SHP77 (cell line): ENCODE data around the gene ZNF892.
A peak's percentile ranks its signal among the peaks of the same experiment; 100 is the strongest.

ENCODE experiments used
- DNase-seq, 2 experiments: peaks; one replicate each; lab custom pipeline; 2025; lab: John Stamatoyannopoulos, UW

Gene ZNF892

GRCh38 chr2:95207111-95207961 lies at the start of gene ZNF892:
ZNF892 (plus strand) TSS chr2:95207521; CDS start chr2:95207816, 295 bp downstream.
- DNase-seq, result peak; percentile 74 to 92

GRCh38 chr2:95158441-95158840 lies 48.9 kb upstream of the ZNF892 start:
- DNase-seq, result no peak

GRCh38 chr2:95158891-95159619 lies 48.3 kb upstream of the ZNF892 start:
- peak; percentile 10 to 18 for DNase-seq

- peak; percentile 29 to 64 for DNase-seq
These were observed 47.5 kb upstream of the ZNF892 start, which contains the start of gene ZNF514 for GRCh38 chr2:95159690-95160449. ZNF514 (minus strand) TSS chr2:95159848; CDS start chr2:95153253, 6,595 bp downstream.

- DNase-seq, result no peak
These were observed 42.3 kb upstream of the ZNF892 start for GRCh38 chr2:95165030-95165370.

- DNase-seq, result peak; percentile 97 to 98
These were observed 41.8 kb upstream of the ZNF892 start, which contains the start of gene ZNF2 for GRCh38 chr2:95165371-95166064. ZNF2 (plus strand) TSS chr2:95165809; CDS start chr2:95176227, 10,418 bp downstream.

GRCh38 chr2:95166065-95166763 lies 41.1 kb upstream of the ZNF892 start:
- DNase-seq, result no peak

- DNase-seq, result no peak
These were observed 35.4 kb upstream of the ZNF892 start for GRCh38 chr2:95171902-95172301.

- DNase-seq, result no peak
These were observed 33.2 kb upstream of the ZNF892 start for GRCh38 chr2:95174031-95174542.

- no peak for DNase-seq
These were observed 27.9 kb upstream of the ZNF892 start for GRCh38 chr2:95179451-95179850.

GRCh38 chr2:95181774-95182173 lies 25.5 kb upstream of the ZNF892 start:
- no peak for DNase-seq

- DNase-seq, result no peak
These were observed 22.1 kb upstream of the ZNF892 start for GRCh38 chr2:95185197-95185596.

- no peak for DNase-seq
These were observed 21.3 kb upstream of the ZNF892 start for GRCh38 chr2:95185973-95186372.

GRCh38 chr2:95192956-95193355 lies 14.4 kb upstream of the ZNF892 start:
- DNase-seq, result peak in 1 of 2 experiments; percentile 1

- no peak for DNase-seq
These were observed 3.4 kb upstream of the ZNF892 start for GRCh38 chr2:95203911-95204310.

- no peak for DNase-seq
These were observed 2.9 kb upstream of the ZNF892 start for GRCh38 chr2:95204396-95204795.

- DNase-seq, result no peak
These were observed 1.2 kb upstream of the ZNF892 start for GRCh38 chr2:95206096-95206495.

- no peak for DNase-seq
These were observed 785 bp downstream of the ZNF892 start for GRCh38 chr2:95208106-95208505.

- DNase-seq, result no peak
These were observed 7.8 kb downstream of the ZNF892 start for GRCh38 chr2:95215018-95215612.

GRCh38 chr2:95220449-95220848 lies 13.1 kb downstream of the ZNF892 start:
- DNase-seq, result no peak
